ENCODE results near the gene CCDC74B.
A peak's percentile ranks its signal among the peaks of the same experiment; 100 is the strongest.
"Not testable (repeated sequence)": the region's sequence is repeated elsewhere in the genome, so short reads cannot be mapped to it uniquely, and the experiment has no call there.

Gene CCDC74B

DNA sequence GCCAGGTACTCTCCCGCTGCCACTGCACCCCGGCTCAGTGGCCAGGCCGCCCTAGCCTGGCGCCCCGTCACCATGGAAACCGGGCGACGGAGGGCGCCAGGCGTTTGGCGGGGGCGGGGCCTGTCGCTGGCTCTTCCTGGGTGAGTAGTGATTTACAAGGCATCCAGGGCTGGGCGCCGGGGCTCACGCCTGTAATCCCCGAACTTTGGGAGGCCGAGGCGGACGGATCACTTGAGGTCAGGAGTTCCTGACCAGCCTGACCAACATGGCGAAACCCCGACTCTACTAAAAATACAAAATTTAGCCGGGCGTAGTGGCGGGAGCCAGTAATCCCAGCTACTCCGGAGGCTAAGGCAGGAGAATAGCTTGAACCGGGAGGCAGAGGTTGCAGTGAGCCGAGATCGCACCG lies at the start of gene CCDC74B:
CCDC74B (minus strand) TSS at position 107 of the 409 bp plus-strand sequence. CDS start 116 bp downstream, outside the sequence.
- peak; percentile 46 to 50 for DNase-seq

DNA sequence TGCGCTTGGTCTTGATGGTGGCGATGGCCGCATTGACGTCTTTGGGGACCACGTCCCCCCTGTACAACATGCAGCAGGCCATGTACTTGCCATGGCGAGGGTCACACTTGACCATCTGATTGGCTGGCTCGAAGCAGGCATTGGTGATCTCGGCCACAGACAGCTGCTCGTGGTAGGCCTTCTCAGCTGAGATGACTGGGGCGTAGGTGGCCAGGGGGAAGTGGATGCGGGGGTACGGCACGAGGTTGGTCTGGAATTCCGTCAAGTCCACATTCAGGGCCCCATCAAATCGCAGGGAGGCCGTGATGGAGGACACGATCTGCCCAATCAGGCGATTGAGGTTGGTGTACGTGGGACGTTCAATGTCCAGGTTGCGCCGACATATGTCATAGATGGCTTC lies 48.9 kb upstream of the CCDC74B start:
- DNase-seq, result not testable (repeated sequence)

DNA sequence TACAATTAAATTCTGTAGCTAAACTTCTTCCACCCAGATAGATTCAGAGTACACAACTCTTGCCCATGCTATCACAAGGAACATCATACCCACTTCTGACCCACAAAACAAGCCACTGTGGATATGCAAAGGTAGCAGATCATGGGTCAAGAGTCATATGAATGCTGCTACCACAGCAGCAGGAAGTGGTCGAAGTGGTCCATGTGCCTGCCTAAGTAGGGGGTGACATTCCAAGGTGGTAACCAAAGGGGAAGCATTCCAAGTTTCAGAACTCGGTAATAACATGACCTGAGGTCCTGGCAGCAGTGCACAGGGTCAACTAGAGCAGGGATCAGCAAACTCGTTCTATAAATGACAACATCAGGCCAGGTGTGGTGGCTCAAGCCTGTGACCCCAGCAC lies 47.5 kb upstream of the CCDC74B start:
- DNase-seq, result not testable (repeated sequence)

DNA sequence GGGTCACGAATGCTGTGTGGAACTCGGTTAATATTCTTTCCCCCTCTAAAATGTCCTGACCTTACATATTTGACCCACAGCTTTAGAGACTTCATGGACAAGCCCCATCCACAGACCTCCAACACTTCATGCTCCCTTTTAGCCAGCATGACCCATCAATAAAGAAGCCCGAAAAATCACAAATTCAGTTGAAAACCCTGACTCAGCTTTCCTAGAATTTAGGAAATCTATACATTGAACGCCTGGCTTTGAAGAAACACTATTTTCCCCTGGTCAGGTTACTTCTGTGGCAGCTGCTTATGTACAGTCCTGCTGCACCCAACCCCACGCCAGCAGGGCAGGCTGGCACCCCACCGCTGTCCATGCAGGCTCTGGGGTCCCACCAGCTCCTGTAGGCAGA lies 46.4 kb upstream of the CCDC74B start:
- not testable (repeated sequence) for DNase-seq

DNA sequence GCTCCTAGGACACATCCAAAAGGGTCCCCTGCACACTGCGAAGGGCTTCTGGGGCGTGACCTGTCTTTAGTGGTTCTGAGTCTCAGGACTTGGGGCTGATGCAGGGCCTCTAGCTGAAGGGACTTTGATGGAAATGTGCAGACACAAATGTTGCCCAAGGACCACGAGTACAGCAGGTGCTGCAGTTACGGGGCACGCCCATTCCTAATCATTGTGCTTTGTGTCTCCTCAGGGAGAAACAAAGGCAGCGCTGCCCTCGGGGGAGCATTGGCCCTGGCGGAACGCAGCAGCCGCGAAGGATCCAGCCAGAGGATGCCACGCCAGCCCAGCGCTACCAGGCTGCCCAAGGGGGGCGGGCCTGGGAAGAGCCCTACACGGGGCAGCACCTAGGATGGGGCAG lies 45.3 kb upstream of the CCDC74B start:
- no peak for DNase-seq

DNA sequence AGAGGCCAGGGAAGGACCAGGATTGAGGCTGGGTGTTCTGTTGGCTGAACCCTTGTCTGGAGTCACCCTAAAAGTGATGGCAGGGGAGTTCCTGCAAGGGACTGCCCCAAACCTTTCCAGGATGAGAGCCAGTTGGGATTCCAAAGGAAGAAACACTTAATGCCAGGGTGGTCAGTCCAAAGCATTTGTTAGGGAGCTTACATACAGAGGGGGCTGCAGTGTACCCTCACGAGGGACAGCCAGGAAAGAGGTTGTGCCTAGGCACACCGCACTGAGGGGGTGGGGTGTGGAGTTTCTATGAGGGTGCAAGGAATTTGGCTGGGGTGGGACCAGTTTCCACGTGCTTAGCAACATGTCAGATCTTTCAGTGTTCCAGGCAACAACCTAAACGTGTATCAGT lies 44.0 kb upstream of the CCDC74B start:
- DNase-seq, result not testable (repeated sequence)

DNA sequence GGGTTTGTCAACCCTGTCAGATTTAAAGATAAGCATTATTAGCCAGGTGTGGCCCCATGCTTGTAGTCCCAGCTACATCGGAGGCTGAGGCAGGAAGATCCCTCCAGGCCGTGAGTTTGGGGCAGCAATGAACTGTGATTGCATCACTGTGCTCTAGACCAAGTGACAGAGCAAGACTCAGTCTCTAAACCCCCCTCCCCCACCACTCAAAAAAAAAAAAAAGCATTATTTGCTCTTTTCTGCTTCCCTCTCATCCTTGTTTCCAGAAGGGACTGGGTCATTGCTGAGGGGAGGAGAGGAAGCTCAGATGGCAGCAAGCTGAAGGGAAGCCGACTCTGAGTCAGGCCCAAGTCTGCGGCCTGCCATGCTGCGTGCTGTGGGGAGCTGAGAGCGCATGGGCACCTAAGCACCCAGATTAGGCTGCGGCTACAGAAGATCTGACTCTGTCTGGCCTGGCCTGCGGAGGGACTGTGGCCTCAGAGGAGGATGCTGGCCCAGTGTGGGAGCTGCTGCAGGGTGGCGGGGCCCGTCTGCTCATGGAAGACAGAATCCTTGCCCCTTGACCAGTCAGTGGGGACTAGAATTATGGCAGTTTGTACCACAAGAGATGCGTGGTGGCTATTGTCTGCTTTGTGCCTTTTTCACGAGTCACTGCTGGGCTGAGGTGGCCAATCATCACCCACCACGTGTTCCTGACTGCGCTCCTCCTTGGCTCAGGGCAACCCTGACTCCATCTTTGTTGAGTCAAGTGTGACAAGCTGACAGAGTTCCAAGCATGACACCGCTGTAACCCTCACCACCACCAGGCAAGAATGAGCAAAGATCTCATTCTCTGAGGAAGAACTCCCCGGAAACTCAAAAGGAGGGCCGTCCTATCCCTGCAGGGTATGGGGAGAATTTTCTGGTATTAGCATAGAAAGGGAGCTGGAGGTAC lies 43.2 kb upstream of the CCDC74B start:
- DNase-seq, result not testable (repeated sequence)

DNA sequence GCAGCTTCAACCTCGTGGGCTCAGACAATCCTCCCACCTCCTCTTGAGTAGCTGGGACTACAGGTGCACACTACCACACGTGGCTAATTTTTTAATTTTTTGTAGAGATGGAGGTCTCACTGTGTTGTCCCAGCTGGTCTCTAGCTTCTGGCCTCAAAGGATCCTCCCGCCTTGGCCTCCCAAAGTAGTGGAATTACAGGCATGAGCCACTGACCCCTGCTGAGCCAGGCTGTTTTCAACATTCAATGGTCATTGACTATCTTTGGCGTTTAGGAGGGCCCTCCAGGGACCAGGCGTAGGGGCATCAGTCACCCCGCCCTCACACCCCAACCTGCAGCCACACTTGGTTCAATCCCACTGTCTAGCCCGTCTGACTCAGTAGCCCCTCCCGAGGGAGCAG lies 42.4 kb upstream of the CCDC74B start:
- no peak for DNase-seq

DNA sequence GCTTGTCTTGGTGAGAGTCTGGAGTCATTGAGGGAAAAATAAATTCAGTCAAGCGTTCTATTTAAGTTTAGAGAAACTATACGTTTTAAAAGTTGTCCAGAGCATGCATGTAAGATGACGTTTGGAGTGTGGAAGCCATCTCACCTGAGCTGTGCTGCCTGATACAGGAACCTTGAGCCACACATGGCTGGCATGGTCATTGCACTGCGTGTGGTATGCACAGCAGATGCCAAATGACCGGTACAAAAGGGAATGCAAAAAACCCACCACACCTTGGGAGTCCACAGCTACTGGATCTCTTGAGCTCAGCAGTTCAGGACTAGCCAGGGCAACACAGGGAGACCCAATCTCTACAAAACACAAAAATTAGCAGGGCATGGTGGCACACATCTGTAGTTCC lies 41.5 kb upstream of the CCDC74B start:
- no peak for DNase-seq

DNA sequence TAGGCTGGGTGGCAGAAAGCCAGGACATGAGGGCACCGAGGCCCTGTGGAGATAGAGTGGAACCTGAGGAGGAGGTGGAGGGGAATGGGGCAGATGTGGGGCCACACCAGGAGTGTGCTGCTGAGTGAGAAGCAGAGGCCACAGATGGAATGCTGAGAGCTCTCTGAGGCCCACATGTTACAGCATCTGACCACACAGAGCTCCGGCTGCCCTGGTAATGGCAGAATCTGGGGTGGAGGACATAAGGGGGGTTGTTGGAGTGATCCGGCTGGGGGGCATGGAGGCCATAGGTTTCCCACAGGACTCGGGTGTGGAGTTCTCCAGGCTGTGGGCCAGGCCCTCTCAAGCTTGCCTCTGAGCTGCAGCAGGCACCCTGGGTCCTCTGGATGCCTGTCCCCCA lies 41.0 kb upstream of the CCDC74B start:
- DNase-seq, result no peak

DNA sequence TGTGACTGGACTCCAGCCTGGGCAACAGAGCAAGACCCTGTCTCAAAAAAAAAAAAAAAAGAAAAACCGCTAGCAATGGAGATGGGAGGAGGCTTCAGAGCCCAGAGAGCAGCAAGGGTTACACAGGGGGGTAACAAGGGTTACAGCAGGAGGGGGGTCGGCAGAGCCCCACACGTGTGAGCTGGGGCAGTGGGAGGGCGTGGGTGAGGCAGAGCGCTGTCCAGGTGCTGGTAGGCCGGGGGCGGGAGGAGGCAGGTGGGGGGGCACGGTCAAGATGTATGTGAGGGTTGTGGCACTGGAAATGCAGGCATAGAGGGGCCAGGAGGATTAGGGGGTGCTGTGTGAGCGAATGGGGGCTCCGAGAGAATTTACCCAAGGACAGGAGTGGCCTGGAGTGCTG lies 40.5 kb upstream of the CCDC74B start:
- DNase-seq, result no peak

DNA sequence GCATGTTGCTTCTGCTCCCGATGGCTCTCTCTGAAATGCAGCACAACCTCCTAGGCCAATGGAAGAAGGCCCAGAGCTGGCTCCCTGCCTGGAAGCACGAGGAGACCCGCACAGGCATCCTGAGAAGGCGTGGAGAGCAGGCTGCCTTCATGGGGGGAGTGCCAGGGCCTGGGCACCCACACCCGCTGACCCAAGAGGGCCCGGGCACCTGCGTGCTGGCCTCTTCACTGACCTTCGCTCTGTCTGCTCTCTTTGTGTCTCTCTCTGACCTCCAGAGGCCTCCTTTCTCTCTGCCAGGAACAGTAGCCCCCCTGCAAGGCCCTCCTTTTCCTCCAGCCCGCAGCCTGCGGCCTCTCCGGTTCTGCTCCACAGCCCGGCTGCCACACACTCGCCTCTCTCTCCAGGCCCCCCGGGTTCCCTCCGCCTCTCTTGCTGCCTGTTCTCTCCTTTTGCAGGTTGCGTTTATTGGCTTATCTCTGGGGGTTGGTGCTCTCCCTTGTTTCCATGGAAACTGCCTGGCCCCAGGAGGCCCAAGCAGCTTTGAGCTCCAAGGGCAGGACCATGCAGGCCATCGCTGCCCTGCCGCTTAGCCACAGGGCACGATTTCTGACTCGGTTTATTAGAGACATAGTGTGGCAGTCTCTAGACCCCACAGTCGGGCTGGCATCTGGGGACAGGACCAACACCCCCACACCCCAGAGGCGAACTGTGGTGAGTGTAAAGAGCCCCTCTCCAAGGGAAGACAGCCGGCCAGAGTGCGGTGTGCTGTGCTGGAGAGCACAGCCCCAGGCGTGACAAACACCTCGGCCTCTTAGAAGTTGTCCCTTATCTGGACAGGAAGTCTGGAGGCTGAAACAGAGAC lies 38.8 kb upstream of the CCDC74B start:
- no peak for DNase-seq

DNA sequence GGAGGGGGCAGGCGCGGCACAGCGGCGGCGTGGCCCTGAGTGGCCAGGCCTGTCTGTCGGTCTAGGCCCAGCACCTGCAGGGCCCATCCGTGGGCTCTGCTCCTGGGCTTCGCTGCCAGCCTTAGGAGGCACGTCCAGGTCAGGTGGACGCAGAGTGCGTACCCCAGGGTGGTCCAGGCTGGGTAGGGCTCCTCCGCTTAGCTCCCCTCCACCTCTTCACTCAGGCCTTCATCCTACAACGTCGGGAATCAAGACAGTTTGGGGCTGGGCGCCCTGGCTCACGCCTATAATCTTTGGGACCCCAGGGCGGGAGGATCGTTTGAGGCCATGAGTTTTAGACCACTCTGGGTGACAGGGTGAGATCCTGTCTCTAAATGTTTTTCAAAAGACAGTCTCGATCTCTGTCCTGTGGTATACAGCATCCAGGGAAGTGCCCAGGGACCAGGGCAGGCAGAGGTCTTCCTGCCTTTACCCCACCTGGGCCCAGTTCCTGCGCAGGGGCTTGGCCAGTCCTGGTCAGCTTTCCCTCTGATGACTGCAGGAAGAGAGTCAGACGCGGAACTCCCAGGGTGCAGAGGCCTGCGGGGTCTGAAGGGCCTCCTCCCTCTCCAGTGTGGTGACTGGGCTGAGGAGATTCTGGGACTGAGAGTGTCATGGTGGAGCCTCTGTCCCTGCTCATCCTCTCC lies 38.1 kb upstream of the CCDC74B start:
- DNase-seq, result not testable (repeated sequence)

DNA sequence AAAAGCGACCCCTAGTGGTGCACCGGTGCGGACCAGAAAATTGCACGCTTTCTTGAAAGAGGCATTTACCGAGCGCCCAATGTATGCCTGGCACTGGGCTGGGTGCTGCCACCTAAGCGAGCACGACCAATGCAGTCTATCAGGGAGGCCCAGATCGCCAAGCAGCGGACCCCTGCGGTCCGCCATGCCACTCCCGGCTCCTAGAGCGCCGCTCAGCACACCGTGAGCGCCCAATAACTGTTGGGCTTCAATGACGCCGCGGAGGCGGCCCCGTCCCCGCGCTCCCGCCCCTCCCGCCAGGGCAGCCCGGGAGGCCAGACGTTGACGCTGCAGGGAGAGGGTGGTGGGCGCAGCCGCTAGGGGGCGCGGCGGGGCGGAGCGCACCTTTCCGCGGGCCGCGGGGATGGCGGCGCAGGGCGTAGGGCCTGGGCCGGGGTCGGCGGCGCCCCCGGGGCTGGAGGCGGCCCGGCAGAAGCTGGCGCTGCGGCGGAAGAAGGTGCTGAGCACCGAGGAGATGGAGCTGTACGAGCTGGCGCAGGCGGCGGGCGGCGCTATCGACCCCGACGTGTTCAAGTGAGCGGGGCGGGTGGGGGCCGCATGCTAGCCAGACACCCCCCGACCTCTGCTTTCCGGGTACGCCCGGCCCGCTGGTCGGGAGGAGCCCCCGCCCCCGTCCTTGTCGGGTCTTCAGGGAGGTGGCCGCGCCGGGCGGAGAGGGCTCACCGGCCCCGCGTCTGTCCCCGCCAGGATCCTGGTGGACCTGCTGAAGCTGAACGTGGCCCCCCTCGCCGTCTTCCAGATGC lies 37.2 kb upstream of the CCDC74B start, which contains the start of gene MZT2B:
MZT2B (plus strand) TSS at position 383 of the 803 bp plus-strand sequence; CDS start at position 404, 21 bp downstream.
- peak; percentile 86 to 91 for DNase-seq

DNA sequence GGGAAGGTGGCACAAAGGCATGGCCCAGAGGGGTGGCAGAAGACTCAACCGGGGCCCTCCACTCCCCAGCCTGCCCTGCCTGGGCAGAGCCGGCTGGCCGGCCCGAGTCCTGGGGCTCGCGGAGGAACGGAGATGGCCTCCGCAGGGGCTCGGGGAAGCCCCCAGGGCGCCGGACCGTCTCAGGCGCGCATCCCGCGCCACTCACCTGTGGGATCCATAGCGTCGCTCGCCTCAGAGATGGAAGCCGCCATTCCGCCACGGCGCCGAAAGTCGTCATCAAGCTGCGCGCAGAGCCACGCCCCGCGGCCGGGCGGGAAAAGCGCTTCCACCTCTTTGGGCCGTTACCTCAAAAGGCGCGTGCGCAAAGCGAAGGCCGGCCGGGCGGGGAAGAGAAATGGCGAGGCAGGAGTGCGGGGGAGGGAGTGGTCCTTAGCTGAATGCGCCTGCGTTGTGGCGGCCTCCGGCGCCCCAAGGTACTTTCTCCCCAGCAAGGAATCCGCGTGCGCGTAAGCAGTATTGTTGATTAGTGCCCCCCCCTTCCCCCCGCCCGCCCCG lies 36.5 kb upstream of the CCDC74B start, which contains the start of gene SMPD4:
SMPD4 (minus strand) TSS at position 278 of the 555 bp plus-strand sequence. CDS start 5,010 bp downstream, outside the sequence.
- peak; percentile 97 to 98 for DNase-seq

DNA sequence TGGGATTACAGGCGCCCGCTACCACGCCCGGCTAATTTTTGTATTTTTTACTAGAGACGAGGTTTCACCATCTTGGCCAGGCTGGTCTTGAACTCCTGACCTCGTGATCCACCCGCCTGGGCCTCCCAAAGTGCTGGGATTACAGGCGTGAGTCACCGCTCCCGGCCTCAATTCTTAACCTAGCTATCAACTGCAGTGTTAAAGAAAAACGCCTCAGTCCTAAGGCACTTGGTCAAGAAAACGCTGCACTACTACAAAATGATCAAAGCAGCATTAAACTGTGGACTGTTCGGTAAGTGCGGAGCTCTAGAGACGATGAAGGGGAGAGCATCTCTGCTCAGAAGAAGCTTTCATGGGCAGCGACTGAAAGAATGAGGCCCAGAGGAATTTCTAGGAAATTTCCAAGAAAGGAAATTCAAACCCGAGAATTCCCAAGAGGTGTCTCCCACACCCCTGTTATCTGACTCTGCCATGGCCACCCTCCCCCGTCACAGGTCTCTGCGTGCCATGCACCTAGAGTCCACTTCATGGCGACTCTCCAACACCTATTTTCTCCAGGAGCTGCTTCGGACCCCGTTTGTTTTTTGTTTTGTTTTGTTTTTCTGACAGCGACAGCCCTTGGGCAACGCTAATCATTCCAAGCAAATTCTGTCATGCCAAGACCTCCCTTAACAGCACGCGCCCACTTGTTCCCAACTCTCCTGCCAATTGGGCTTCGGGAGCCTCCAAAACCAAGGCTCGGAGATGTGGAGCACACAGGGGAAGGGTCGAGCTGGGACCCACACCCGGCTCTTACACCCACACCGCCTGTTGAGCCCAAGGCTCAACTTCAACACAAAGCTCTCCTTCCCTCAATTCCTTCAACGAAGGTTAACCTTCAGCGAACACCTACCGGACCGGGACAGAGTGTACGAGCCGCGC lies 35.8 kb upstream of the CCDC74B start:
- DNase-seq, result not testable (repeated sequence)

DNA sequence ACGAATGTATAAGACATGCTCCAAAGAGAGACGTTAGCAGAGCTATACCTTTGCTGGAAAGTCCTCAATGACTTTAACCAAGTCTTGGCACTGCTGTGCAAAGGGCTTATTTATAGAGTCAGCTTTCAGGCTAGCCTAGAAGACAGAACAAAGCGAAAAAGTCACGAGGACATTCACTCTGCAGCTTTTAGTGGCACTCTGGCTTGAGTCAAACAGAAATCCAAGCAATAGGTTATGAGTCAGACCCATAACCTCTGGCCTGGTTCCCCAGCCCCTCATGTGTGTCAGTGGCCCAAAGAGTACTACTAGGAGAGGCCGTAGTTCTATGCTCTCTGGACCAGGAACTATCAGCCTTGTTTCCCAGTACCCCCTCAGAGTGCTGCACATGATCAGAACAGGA lies 30.0 kb upstream of the CCDC74B start:
- not testable (repeated sequence) for DNase-seq

DNA sequence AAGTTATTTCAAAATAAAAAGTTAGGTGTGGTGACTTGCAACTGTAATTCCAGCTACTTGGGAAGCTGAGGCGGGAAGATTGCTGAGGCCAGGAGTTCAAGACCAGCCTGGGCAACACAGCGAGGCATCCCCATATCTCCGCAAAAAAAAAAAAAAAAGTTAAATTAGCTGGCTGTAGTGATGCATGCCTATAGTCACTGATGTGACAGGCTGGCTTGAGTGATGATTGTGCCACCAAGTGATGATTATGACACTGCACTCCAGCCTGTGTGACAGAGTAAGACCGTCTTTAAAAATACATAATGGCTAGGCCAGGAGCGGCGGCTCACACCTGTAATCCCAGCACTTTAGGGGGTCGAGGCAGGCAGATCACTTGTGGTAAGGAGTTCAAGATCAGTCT lies 25.0 kb upstream of the CCDC74B start:
- no peak for DNase-seq

DNA sequence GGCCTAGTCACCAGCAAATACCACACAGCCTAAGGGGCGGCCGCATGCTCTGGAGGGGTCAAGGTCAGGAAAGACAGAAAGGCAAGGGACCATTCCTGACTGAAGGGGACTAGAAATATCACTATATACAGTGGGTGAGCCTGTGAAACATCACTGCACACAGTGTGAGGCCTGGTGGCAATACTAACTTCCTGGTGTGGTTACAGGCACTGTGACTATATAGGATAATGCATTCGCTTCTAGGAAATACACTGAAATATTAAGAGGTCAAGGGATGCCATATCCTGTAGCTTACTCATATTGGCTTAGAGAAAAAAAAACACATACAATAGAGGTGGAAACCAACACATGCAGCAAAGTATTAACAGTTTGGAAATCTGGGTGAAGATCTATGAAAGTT lies 24.3 kb upstream of the CCDC74B start:
- DNase-seq, result not testable (repeated sequence)

DNA sequence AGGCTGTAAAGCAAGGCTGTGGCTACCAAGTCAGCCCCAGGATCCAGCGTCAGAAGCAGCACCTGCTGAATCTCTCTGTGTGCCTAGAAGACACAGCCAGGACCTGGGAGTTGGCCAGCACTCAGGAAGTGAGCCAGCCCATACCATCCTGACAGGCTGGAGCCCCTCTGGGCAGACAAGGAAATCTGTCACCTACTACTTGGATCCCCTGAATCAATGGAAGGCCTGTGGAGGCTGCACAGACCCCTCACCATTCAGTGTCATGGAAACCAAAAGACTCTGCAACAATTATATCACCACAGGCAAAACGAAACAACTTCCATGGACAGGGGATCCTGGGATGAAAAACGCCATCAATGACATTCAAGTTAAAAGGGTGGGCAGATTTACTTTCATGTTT lies 21.7 kb upstream of the CCDC74B start:
- DNase-seq, result not testable (repeated sequence)
